Osteoblast (primary cell): ENCODE measurements around the gene MSH3. TPM values are rescaled to one million over a fixed set of nuclear protein-coding genes. Genes with fewer than 3 reads are reported as not detected.
A peak's percentile ranks its signal among the peaks of the same experiment; 100 is the strongest.

Experiments used
- DNase-seq: peaks from one replicate; pipeline ENCODE4 v3.0.0; 2011; ENCODE audit warnings: low spot score, mixed read lengths; ENCODE audit not compliant: insufficient read length; ENCODE audit errors: missing footprints
- H2AFZ ChIP-seq: 2 replicates; pipeline ENCODE4 v1.6.0; 2011; ENCODE audit warnings: mild to moderate bottlenecking, low read length
- H3K27ac ChIP-seq: 2 replicates; pipeline ENCODE4 v1.5.1; 2011; ENCODE audit warnings: mild to moderate bottlenecking, low read depth, low read length, moderate library complexity
- H3K27me3 ChIP-seq: 2 replicates; pipeline ENCODE4 v1.6.0; 2012; ENCODE audit warnings: mild to moderate bottlenecking, control low read depth, inconsistent platforms, low read length, moderate library complexity; ENCODE audit not compliant: insufficient read depth
- H3K36me3 ChIP-seq: 2 replicates; pipeline ENCODE4 v1.5.1; 2011; ENCODE audit warnings: mild to moderate bottlenecking, low read length, control low read depth, moderate library complexity; ENCODE audit not compliant: insufficient read depth
- H3K4me1 ChIP-seq: 2 replicates; pipeline ENCODE4 v1.5.1; 2011; ENCODE audit warnings: mild to moderate bottlenecking, low read length, control low read depth, moderate library complexity; ENCODE audit not compliant: insufficient read depth
- H3K4me2 ChIP-seq: 2 replicates; pipeline ENCODE4 v1.6.0; 2011; ENCODE audit warnings: mild to moderate bottlenecking, low read length; ENCODE audit not compliant: insufficient read depth
- H3K4me3 ChIP-seq: fragments of 200-600 bp; sonication (generic); 3 replicates; pipeline ENCODE4 v1.5.1; 2012; ENCODE audit warnings: mild to moderate bottlenecking, low read length, inconsistent platforms; ENCODE audit not compliant: insufficient read depth
- H3K79me2 ChIP-seq: 2 replicates; pipeline ENCODE4 v1.6.0; 2012; ENCODE audit warnings: mild to moderate bottlenecking, low read length, control low read depth, inconsistent platforms; ENCODE audit not compliant: insufficient read depth
- H3K9me3 ChIP-seq: 2 replicates; pipeline ENCODE4 v1.5.1; 2011; ENCODE audit warnings: low read depth, low read length, control low read depth
- H4K20me1 ChIP-seq: 2 replicates; pipeline ENCODE4 v1.6.0; 2012; ENCODE audit warnings: mild to moderate bottlenecking, low read length, control low read depth; ENCODE audit not compliant: insufficient read depth
- total RNA-seq: library from RNA; depleted of rRNA; stranded (reverse); fragments of >200 nt; gene quantifications from 2 replicates; pipeline ENCODE4 v1.2.3, GENCODE V29; 2012
- TF ChIP-seq, protein P1 (sequence below): IDR thresholded peaks from 2 replicates; pipeline ENCODE4 v1.5.1; 2011; ENCODE audit warnings: mild to moderate bottlenecking, low read depth, low read length, moderate library complexity; ENCODE audit errors: extremely low read depth

MSH3 gene
- total RNA-seq, 1 donor: 21.7 TPM

DNA sequence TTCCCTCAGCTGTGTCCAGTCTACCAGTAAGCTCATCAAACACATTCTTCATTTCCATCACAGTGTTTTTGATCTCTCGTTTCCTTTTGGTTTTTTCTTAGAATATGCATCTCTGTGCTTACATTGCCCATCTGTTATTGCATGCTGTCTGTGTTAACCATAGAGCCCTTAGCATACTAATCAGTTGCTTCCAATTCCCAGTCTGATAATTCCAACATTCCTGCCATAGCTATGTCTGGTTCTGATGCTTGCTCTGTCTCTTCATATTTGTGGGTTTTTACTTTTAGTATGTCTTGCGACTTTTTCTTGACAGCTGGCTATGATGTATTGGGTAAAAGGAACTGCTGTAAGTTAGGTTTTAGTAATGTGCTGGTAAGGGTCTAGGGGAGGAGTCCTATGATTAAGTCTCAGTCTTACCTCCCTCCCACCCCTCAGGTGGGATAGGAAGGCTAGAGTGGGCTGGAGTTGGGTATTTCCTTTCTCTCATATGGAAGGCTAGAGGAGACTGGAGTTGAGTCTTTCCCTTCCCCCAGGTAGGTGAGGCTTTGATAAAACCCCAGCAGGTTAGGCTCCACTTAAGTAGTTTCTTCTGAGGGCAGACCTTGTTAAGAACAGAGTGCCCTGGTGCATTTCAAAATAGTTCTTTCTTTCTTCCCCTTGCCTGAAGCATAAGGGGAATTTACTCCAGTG is 206.6 kb downstream of the MSH3 start:
- H3K27ac ChIP-seq: peak overlapping the region; percentile 35
- H3K4me3 ChIP-seq: no peak overlapping the region
- no peak for DNase-seq
- H3K79me2 ChIP-seq: no peaks in the 10 kb centered on the region
- no peaks in the 10 kb centered on the region for H3K9me3 ChIP-seq
- H3K4me1 ChIP-seq: peaks cover 5% of the 10 kb centered on the region
- peaks cover 2% of the 10 kb centered on the region for H3K36me3 ChIP-seq
- TF ChIP-seq, protein P1, sequence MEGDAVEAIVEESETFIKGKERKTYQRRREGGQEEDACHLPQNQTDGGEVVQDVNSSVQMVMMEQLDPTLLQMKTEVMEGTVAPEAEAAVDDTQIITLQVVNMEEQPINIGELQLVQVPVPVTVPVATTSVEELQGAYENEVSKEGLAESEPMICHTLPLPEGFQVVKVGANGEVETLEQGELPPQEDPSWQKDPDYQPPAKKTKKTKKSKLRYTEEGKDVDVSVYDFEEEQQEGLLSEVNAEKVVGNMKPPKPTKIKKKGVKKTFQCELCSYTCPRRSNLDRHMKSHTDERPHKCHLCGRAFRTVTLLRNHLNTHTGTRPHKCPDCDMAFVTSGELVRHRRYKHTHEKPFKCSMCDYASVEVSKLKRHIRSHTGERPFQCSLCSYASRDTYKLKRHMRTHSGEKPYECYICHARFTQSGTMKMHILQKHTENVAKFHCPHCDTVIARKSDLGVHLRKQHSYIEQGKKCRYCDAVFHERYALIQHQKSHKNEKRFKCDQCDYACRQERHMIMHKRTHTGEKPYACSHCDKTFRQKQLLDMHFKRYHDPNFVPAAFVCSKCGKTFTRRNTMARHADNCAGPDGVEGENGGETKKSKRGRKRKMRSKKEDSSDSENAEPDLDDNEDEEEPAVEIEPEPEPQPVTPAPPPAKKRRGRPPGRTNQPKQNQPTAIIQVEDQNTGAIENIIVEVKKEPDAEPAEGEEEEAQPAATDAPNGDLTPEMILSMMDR: no peak
- no peak overlapping the region for H3K4me2 ChIP-seq
- no peaks in the 10 kb centered on the region for H3K27me3 ChIP-seq
- H4K20me1 ChIP-seq: no peaks in the 10 kb centered on the region
- H2AFZ ChIP-seq: no peak overlapping the region

GRCh38 chr5:80863708-80864107 is 209.3 kb downstream of the MSH3 start:
- no peak overlapping the region for H2AFZ ChIP-seq
- TF ChIP-seq, protein P1: no peak
- no peaks in the 10 kb centered on the region for H3K9me3 ChIP-seq
- H3K4me3 ChIP-seq: no peak overlapping the region
- H4K20me1 ChIP-seq: no peaks in the 10 kb centered on the region
- no peaks in the 10 kb centered on the region for H3K27me3 ChIP-seq
- H3K4me1 ChIP-seq: peaks cover 5% of the 10 kb centered on the region
- H3K36me3 ChIP-seq: peaks cover 5% of the 10 kb centered on the region
- DNase-seq: no peak
- H3K79me2 ChIP-seq: no peaks in the 10 kb centered on the region
- no peak overlapping the region for H3K27ac ChIP-seq
- H3K4me2 ChIP-seq: no peak overlapping the region

DNA sequence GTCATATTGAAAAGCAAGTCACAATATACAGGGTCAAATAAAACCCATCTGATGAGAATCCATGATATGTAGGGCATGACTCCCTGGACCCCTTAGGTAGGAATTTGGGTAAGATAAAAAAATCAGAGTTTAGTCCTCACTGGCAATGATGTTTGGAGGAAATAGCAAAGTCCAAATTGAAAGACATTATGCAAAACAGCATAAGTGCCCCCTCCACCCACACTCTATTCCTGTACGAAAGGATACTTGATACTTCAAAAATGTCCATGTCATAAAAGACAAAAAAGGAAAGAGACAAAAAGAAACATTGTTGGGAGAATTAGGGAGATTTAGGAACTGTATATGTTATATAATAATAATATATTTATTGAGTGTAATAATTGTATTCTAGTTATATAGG is 209.7 kb downstream of the MSH3 start:
- H3K9me3 ChIP-seq: no peaks in the 10 kb centered on the region
- H2AFZ ChIP-seq: no peak overlapping the region
- H3K27ac ChIP-seq: no peak overlapping the region
- peaks cover 5% of the 10 kb centered on the region for H3K36me3 ChIP-seq
- no peak overlapping the region for H3K4me3 ChIP-seq
- DNase-seq: no peak
- H3K4me2 ChIP-seq: no peak overlapping the region
- TF ChIP-seq, protein P1: no peak
- H3K4me1 ChIP-seq: peaks cover 5% of the 10 kb centered on the region
- no peaks in the 10 kb centered on the region for H3K79me2 ChIP-seq
- H3K27me3 ChIP-seq: no peaks in the 10 kb centered on the region
- no peaks in the 10 kb centered on the region for H4K20me1 ChIP-seq

- Histone ChIP-seq H2AFZ (no peak overlapping the region), H3K4me3 (no peak overlapping the region), H3K4me2 (no peak overlapping the region), H3K4me1 (peaks cover 5% of the 10 kb centered on the region), H3K27me3 (no peaks in the 10 kb centered on the region), H3K27ac (no peak overlapping the region), H4K20me1 (no peaks in the 10 kb centered on the region), H3K79me2 (no peaks in the 10 kb centered on the region), H3K9me3 (no peaks in the 10 kb centered on the region), H3K36me3 (peaks cover 5% of the 10 kb centered on the region)
- TF ChIP-seq, protein P1: no peak
- DNase-seq: no peak
Measured at GRCh38 chr5:80864706-80865435, 210.4 kb downstream of the MSH3 start.
